Activated CD4-positive, CD25-positive, alpha-beta regulatory T cell (primary cell): ENCODE measurements around the gene ELF1.
"Not testable (repeated sequence)": the region's sequence is repeated elsewhere in the genome, so short reads cannot be mapped to it uniquely, and the experiment has no call there.

Source experiments
- DNase-seq, 4 experiments: peaks; one replicate each; lab custom pipeline; 2025; lab: John Stamatoyannopoulos, UW

ELF1 gene

DNA sequence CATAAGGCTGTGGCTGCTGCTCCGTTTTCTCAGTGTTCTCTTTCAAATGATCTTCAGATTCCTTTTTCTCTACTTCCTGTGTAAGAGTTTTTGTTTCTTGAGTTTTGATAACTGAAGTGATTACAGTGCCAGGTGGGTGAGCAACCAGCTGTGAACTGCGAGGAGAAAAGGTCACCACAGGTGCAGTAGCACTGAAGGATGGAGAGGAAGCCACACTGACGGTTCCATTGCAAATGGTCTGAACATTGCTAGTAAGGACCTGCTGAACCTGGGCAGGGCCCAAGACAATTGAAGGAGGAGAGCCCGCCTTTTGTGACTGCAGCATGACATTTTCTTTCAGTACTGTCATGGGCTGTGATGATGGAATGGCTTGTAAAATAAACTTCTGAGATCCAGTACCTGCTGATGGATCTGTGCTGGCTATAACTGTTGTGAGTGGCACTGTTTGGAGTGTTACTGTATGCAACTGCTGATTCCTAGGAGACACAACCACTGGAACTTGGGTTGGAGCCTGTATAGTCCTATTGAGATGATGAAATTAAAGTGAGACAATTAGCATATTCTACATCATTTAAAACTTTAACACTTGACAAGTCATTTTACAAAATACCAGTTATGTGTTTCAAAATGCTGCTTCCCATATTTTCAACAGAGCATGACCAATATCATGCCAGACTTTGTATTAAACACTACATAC lies 85.5 kb downstream of the ELF1 start:
- no peak for DNase-seq

DNA sequence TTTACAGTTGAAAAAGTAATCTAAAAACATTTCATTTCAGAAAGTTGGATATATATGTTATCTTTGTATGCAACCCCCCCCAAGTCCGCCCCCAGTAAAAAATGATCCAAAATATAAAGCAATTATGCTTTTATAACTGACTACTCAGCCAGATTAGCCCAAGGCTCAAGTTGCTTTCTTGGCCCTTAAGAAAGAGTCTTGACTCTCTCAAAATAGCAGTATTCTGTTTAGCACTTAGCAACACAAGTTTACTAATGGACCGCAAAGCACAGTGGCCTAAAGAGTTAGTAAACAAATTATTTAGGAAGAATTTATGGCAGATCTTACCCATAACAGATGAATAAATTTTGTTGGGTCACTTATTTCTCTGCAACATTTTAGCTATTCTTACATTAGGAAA lies 86.9 kb downstream of the ELF1 start:
- DNase-seq, result no peak

DNA sequence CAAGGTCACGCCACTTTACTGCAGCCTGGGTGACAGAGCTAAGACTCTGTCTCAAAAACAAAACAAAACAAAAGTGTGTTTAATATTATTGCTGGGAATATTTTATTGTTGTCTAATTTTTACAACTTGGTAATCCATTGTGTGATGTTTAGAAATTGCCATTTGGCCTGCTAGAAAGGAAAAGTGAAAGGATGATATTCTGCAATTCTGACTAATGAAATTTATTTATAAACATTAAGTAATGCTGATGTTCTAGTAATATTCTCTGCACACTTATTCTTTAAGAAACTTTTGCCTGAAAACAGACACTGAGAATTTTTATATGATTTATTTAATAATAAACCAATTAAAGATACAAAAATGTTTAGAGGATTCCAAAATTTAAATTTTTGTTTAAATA lies 87.4 kb downstream of the ELF1 start:
- DNase-seq, result no peak

DNA sequence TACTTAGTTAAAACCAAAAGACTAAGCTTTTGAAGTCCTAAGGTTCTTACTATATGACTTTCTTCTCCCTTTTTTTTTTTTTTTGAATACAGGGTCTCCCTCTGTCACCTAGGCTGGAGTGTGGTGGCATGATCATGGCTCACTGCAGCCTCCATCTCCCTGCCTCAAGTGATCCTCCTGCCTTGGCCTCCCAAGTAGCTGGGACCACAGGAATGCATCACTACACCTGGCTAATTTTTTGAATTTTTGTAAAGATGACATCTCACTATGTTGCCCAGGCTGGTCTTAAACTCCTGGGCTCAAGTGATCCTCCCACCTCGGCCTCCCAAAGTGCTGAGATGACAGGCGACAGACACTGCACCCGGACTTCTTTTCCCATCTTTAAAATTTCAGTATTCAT lies 89.2 kb downstream of the ELF1 start:
- not testable (repeated sequence) for DNase-seq

DNA sequence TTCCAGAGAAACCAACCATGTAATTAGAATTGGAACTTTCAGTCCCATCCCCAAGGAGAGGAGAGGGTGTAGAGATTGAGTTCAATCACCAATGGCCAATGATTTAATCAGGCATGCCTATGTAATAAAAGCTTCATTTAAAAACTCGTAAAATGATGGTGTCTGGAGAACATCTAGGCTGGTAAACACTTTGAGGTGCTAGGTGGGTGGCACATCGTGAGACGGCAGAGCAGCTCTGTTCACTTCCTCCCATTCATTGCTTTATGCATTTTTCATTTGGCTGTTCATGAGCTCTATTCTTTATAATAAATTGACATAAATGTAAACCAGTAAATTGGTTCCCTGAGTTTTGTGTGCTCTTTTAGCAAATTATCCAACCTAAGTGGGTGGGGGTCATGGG lies 90.1 kb downstream of the ELF1 start:
- no peak for DNase-seq

DNA sequence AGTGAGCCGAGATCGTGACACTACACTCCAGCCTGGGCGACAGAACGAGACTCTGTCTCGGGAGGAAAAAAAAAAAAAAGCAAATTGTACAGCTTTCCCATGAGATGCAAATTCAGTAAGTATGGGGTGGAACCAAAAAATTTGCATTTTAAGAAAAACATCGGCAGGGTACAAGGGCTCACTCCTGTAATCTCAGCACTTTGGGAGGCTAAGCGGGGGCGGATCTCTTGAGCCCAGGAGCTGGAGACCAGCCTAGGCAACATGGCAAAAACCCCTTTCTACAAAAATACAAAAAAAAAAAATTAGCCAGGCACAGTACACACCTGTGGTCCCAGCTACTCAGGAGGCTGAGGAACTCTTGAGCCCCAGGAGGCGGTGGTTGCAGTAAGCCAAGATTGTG lies 91.2 kb downstream of the ELF1 start:
- DNase-seq, result no peak

DNA sequence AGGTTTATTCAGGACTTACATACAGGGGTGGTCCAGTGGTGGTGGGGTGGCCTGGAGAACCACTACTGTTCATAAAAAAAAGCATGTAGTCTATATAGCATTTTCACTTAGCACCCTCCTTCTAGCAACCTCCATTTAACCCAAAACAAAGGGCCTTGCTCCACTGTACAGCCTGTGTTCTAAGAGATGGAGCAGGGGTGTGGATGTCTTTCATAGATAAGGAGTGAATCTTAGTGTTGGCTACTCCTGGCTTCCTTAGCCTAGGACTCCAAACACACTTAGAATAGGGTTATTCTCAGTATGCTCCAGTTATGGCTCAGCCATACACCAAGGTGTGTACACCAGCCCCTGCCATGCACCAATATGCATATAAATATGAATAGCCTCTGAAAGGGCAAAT lies 95.2 kb downstream of the ELF1 start:
- no peak for DNase-seq

DNA sequence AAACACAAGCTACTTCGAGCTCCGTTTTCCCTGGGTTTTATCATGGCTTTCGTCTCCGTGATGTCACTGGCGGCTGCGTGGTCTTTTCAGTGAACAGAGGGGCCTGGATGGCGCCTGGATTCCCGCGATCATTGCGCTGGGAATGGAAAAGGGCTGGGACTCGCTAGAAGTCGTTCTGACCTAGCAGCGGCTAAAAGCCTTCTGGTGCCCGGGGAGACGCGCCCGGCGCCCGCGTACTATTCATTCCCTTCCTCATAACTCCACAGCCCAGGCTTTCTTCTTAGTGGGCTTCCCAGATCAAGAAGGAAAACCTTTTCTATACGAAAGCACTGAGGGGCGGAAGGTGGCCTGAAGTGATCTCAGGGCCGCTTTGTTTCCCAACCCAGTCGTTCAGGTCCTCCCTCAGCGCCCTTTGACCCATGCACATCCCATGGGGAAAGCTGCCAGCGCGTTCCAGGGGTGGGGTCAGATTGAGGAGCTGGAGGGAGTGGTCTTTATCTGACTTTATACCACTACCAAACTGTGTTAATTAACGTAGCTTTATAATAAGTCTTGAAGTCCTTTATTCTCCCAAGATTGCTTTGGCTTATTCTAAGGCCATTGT lies 96.6 kb downstream of the ELF1 start:
- no peak for DNase-seq

DNA sequence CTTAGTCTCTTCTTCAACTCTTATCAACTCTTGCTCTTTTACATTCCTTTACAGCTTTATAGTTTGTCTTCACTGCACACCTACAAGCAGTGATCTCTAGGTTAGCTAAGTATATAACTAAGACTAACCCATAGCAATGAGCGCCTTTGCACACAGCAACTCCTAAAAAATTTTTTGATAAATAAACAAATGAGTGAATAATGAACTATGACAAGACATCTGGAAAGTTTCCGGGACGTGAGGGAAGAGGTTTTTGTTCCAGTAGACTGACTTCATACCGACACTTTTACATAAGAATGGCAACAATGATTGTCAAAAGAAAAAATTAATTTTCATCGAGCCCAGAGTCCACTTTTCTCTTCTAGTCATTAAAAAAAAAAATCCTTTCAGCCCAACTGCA lies 98.3 kb downstream of the ELF1 start:
- no peak for DNase-seq

DNA sequence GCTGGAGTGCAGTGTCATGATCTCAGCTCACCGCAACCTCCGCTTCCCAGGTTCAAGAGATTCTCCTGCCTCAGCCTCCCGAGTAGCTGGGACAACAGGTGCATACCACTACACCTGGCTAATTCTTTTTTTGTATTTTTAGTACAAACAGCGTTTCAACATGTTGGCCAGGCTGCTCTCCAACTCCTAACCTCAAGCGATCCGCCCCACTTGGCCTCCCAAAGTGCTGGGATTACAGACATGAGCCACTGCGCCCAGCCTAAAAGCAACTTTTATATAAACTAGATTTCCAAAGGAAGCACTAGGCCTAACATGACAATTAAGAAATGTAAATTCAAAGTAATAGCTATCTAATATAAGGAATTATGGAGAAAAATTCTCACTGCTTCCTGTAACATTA lies 99.2 kb downstream of the ELF1 start:
- not testable (repeated sequence) for DNase-seq

DNA sequence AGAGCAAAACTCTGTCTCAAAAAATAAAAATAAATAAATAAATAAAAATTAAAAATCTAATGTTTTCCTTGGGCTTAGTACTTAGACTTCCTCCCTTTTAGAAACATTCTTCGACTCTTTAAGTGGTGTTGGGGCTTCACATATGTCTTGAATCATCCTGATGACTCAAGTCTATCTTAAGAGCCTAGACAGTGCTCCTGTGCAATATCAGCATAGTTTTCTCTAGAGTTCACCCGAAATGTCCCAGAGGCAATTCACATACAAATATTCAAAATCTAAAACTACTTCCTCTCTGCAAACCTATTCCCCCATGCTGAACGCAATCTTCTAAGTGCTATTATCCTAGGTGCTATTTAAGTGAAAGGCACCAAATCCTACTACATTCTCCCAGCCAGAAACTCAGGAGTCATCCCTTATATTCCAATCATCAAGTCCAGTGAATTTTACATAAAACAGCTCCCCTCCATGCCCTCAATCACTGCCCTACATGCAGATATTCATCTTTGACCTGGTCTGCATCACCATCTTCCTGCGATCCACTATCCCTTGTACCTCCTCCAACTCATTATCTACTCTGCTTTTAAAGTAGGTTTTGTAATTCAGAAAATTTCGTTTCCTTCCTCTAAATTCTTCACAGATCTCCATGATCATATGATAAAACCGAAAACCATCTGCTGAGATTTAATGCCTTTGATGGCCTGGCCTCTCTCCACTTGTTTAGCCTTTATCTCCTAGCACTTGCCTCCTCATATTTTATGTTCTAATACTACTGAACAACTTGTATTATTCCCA lies 102.7 kb downstream of the ELF1 start:
- DNase-seq, result no peak

DNA sequence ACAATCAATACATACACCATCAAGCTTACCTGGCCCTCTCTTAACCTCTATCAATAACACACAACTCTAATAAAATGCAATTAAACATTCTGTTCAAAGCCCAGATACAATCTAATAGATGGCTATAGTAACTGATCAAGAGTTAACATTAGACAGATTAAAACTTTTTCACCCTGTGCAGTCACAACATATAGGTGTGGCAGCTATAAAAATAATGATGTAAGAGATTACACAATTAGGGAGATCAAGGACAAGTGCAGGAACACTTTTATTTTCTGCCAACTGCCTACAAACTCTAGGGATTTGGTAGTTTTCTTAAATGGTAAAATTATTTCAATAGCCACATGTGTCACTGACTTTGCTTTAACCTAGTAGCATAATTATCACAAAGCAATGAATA lies 104.3 kb downstream of the ELF1 start:
- DNase-seq, result not testable (repeated sequence)

DNA sequence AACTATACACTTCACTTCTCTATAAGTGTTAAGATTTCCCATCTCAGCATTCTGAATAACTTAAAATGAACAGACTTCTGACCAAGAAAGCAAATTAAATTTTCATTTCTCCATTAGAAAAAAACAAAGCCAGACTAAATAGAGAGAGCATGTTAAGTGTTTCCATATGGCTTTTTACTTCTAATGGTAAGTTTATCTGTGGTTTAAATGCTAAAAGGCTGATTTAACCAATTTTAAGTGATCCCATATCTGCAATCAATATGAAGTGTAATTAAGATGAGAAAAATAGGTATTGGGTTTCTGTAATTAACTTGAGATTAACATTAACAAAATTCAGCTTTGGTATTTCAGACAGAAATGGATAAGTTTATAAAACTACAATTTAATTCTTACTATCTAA lies 107.8 kb downstream of the ELF1 start:
- no peak for DNase-seq

DNA sequence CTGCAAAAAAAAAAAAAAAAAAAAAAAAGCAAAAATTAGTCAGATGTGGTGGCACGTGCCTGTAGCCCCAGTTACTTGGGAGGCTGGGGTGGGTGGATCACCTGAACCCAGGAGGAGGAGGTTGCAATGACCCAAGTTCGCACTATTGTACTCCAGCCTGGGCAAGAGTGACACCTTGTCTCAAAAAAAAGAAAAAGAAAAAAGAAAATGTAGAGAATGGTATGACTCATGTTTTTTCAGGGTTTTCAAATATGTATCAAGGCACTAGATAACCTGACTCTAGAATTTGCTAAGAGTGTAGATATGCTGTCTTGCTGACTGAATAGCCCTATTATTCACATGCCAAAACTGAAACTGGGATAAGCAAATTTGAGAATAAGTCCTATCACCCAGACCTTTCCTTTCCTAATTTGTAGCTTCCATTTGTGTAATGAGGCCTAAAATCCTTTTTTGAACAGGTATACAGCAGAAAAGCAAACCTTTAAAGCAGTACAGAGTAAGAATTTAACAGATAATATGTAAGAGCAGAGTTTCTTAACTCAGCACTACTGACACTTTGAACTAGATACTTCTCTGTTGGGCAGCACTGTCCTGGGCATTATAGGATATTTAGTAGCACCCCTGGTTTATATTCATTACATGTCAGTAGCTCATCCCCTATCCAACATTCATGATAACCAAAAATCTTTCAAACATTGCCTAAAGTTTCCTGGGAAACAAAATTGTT lies 108.6 kb downstream of the ELF1 start:
- no peak for DNase-seq

DNA sequence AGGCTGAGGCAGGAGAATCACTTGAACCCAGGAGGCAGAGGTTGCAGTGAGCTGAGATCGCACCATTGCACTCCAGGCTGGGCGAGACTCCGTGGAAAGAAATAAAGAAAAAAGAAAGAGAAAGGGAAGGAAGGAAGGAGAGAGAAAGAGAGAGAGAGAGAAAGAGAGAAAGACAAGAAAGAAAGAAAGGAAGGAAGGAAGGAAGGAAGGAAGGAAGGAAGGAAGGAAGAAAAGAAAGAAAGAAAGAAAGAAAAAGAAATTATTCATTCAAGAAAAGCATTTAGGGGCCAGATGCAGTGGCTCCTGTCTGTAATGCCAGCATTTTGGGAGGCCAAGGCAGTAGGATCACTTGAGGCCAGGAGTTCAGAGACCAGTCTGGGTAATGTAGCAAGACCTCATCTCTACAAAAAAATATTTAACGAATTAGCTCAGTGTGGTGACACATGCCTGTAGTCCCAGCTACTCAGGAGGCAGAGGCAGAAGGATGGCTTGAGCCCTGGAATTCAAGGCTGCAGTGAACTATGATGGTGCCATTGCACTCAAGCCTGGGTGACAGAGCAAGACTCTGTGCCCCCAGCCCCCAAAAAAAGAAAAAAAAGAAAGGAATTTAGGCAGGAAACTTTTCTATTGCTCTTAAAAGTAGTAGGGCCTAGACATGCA lies 109.4 kb downstream of the ELF1 start:
- not testable (repeated sequence) for DNase-seq

DNA sequence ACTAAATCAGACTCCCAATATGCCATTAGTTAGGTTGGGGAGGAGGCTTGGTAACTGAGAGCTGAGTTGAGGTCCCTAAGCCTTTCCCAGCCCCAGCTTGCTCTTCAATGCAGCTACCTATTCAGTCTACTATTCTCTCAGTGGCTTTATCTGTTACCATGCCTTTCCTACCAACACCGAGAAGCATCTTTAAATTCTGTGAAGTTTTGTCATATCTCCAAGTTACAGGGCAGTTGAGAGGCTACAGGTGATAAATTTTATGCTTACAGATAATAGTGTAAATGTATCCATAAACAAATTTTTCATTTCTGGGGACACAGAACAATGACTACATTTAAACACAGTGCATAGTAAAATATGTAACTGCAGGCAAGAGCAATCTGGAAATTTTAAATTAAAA lies 110.6 kb downstream of the ELF1 start:
- DNase-seq, result no peak

DNA sequence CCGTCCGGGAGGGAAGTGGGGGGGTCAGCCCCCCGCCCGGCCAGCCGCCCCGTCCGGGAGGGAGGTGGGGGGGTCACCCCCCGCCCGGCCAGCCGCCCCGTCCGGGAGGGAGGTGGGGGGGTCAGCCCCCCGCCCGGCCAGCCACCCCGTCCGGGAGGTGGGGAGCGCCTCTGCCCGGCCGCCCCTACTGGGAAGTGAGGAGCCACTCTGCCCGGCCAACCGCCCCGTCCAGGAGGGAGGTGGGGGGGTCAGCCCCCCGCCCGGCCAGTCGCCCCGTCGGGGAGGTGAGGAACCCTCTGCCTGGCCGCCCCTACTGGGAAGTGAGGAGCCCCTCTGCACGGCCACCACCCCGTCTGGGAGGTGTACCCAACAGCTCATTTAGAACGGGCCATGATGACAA lies 118.1 kb downstream of the ELF1 start:
- DNase-seq, result not testable (repeated sequence)

DNA sequence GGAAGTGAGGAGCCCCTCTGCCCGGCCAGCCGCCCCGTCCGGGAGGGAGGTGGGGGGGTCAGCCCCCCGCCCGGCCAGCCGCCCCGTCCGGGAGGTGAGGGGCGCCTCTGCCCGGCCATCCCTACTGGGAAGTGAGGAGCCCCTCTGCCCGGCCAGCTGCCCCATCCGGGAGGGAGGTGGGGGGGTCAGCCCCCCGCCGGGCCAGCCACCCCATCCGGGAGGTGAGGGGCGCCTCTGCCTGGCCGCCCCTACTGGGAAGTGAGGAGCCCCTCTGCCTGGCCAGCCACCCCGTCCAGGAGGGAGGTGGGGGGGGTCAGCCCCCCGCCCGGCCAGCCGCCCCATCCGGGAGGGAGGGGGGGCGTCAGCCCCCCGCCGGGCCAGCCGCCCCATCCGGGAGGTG lies 118.5 kb downstream of the ELF1 start:
- DNase-seq, result not testable (repeated sequence)

DNA sequence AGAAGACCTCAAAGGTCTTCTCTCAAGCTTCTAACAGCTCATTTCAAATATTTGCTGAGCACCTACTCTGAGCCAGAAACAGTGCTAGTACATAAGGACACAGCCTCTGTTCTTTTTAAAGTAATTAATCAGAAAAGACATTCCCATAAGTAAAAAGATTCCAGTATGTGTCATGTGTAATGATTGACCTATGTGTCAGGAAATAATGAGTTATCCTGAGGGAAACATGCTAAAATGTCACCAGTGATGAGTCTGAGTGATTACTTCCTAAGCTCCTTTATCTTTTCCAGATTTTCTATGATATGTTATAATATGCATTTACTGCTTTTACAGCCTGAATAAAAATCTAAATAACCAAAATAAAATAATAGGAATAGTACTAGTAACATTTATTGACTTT lies 122.1 kb downstream of the ELF1 start:
- DNase-seq, result no peak

DNA sequence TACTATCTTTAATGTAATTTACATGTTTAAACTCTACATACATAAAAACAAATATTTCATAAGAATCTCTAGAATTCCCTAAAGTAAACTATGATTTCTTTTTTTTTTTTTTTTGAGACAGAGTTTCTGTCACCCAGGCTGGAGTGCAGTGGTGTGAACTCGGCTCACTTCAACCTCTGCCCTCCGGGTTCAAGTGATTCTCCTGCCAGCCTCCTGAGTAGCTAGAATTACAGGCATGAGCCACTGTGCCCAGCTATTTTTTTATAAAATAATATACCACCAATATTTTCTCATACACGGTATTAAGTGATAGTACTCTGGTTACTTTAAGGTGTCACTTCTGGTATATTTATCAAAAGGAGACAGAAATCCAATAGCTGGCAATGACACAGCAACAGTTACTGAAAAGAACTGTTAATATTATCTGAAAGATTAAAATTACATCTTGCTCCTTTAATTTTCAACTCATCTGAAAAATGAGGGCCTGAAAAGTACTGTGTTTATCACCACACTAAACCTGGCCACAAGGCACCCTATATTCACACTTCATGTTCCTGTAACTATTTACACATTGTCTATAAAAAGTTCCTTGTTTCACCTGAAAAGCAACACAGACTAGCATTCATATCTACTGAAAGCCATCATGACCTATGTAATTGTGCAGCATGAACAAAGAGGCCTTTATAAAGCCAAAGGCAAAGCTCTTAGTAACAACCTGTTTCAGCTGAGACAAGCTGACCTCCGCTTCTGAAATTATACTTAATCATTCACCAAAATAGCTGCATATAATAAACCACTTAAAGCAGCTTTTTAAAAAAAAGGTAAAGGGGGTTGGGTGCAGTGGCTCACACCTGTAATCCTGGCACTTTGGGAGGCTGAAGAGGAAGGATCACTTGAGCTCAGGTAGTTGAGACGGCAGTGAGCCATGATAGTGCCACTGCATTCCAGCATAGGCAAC lies 123.6 kb downstream of the ELF1 start:
- no peak for DNase-seq

DNA sequence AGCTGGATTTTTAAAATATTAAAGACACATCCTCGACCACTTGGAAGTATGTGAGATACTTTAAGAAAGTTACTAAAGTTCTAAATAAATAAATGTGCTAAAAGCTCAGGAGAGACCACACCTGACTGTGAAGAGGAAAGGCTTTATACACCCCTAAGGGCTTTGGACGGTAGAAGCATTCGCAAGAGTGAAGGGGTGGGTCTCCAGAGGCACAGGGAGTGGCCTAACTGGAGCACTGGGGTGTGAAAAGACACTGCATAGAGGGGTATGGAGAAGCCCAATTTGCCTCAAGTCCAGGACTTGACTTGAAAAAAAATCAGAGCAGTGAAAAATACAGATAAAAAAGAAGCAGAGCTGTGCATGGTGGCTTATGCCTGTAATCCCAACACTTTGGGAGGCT lies 125.5 kb downstream of the ELF1 start:
- DNase-seq, result not testable (repeated sequence)
